Heart left ventricle (tissue), 16 donors: ENCODE results near the gene CNR2. TPM values are rescaled to one million over a fixed set of nuclear protein-coding genes. Genes with fewer than 3 reads are reported as not detected.

Experiments used
- ATAC-seq, 4 donors: fragments of 200-7000 bp; cut with Tn5 transposase; one replicate each; pipeline ENCODE4 v1.9.1; 2020 to 2022; ENCODE audit warnings: moderate library complexity in 4 of 4, mild to moderate bottlenecking in 3 of 4, moderate number of reproducible peaks in 1 of 4
- DNase-seq, 5 donors: peaks; one replicate each; pipeline ENCODE4 v3.0.0-alpha.2; 2020
- H3K27ac ChIP-seq, 12 donors: fragments of 200-600 bp; sonication (generic) in 4 of 12; one replicate each; pipeline versions ENCODE4 v1.5.0 to v1.8.0; 2016 to 2022; ENCODE audit warnings: mild to moderate bottlenecking in 2 of 12
- H3K27me3 ChIP-seq, 9 donors: fragments of 200-600 bp; sonication (generic) in 2 of 9; one replicate each; pipeline versions ENCODE4 v1.5.1 to v1.8.0; 2016 to 2022; ENCODE audit warnings: mild to moderate bottlenecking in 3 of 9
- H3K36me3 ChIP-seq, 9 donors: fragments of 200-600 bp; sonication (generic) in 2 of 9; one replicate each; pipeline versions ENCODE4 v1.5.0 to v1.8.0; 2018 to 2022; ENCODE audit warnings: mild to moderate bottlenecking in 2 of 9
- H3K4me1 ChIP-seq, 12 donors: fragments of 200-600 bp; sonication (generic) in 4 of 12; one replicate each; pipeline versions ENCODE4 v1.5.0 to v1.8.0; 2016 to 2022; ENCODE audit warnings: mild to moderate bottlenecking in 3 of 12
- H3K4me3 ChIP-seq, 12 donors: fragments of 200-600 bp; sonication (generic) in 4 of 12; one replicate each; pipeline versions ENCODE4 v1.5.0 to v1.8.0; 2017 to 2022; ENCODE audit warnings: mild to moderate bottlenecking in 9 of 12, moderate library complexity in 4 of 12
- H3K9me3 ChIP-seq, 12 donors: fragments of 200-600 bp; sonication (generic) in 4 of 12; one replicate each; pipeline versions ENCODE4 v1.5.0 to v1.8.0; 2016 to 2022; ENCODE audit warnings: mild to moderate bottlenecking in 1 of 12
- POLR2A ChIP-seq, 2 donors: fragments of 450-650 bp; IDR thresholded peaks; one replicate each; pipeline ENCODE4 v1.6.1; 2017; ENCODE audit warnings: antibody characterized with exemption in 2 of 2, mild to moderate bottlenecking in 2 of 2, moderate library complexity in 2 of 2
- WGBS, 4 donors: extraction: QIAGEN DNeasy Blood & Tissue Kit in 2 of 4; methylation state at CpG; one replicate each; pipeline versions ENCODE4 v1.1.5 to v1.1.7; 2013 to 2018; 5-methylcytosine and 5-hydroxymethylcytosine counted together
- intact Hi-C, 10 donors: fragments of 100-400 bp; cut with DNase I; formaldehyde crosslinking; loops; one replicate each; pipeline versions ENCODE4 v1.11.1 to v1.14.2; 2022
- polyA plus RNA-seq, 2 donors: library from polyadenylated mRNA; stranded (reverse); fragments of 200-250 nt; gene quantifications; one replicate each; pipeline ENCODE4 v1.2.3, GENCODE V29; 2013
- total RNA-seq, 9 donors: library from RNA; depleted of rRNA in 2 of 9; stranded (reverse); fragments of >200 nt in 2 of 9; fragmentation: NEBNext Ultra II Directional in 3 of 9; extraction: Animal tissue kit (Norgen Biotek cat#: 25700) in 3 of 9; gene quantifications; one replicate each; pipeline versions ENCODE4 v1.1.0 to v1.2.4, GENCODE V29; 2016 to 2023
- TF ChIP-seq, protein P1 (sequence below), 12 donors: fragments of 200-600 bp; sonication (generic) in 4 of 12; IDR thresholded peaks; one replicate each; pipeline versions ENCODE4 v1.5.0 to v1.8.0; 2018 to 2022; ENCODE audit warnings: antibody characterized with exemption in 12 of 12, mild to moderate bottlenecking in 5 of 12
- donor health status: ischemic (EF 13 %, LVEDD 7.1; RV severe dilation, severe dysfunction).
- donor health status: healthy with polysubstance abuse.
- donor health status: DM: no; HTN: yes; CAD: no.
- donor health status: DM: no; HTN: no; CAD: no.
- donor health status: ischemic (EF 25% LVEDD 6.9; RV normal size, moderate dysfunction).
- donor health status: ischemic (EF 25% LVEDD 5.7; RV mildly dilated, moderate dysfunction).
- donor health status: healthy.
- donor health status: DM: yes; HTN: yes; CAD: no.
- donor health status: ischemic (EF 35%, LVEDD 5.7; RV mildly dilated, moderate dysfunction).
- donor health status: nonischemic (EF 11% LVEDD 7.7; RV severe dilation, severe dysfunction).
- donor health status: DM: yes; HTN: yes; CAD: no.
- donor health status: PGD.
- donor health status: ischemic (EF 29% LVEDD 5.4; RV normal size, mild dysfunction).
- donor health status: nonischemic (EF 23%, LVEDD 6.1; RV moderate dilation, normal function).

The CNR2 gene
- total and polyA plus RNA-seq, 11 donors: 0.01 to 0.13 (median 0.09) TPM; not detected in 7

DNA sequence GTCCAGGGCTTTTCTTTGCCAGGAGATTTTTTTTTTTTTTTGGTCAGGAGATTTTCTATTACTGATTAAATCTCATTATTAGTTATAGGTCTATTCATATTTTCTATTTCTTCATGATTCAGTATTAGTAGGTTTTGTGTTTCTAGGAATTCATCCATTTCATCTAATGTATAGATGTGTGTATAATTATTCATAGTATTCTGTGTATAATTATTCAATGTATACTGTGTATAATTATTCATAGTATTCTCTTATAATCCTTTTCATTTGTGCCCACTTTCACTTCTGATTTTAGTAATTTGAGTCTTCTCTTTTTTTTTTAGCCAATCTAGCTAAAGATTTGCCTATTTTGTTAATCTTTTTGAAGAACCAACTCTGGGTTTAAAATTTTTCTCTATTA is 34.2 kb upstream of the CNR2 start:
- no peak for TF ChIP-seq POLR2A (IDR thresholded peaks at IDR 0.05)
- TF ChIP-seq, protein P1, sequence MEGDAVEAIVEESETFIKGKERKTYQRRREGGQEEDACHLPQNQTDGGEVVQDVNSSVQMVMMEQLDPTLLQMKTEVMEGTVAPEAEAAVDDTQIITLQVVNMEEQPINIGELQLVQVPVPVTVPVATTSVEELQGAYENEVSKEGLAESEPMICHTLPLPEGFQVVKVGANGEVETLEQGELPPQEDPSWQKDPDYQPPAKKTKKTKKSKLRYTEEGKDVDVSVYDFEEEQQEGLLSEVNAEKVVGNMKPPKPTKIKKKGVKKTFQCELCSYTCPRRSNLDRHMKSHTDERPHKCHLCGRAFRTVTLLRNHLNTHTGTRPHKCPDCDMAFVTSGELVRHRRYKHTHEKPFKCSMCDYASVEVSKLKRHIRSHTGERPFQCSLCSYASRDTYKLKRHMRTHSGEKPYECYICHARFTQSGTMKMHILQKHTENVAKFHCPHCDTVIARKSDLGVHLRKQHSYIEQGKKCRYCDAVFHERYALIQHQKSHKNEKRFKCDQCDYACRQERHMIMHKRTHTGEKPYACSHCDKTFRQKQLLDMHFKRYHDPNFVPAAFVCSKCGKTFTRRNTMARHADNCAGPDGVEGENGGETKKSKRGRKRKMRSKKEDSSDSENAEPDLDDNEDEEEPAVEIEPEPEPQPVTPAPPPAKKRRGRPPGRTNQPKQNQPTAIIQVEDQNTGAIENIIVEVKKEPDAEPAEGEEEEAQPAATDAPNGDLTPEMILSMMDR (IDR thresholded peaks at IDR 0.05): no peak
- no peaks in the 10 kb centered on the region for H3K36me3 ChIP-seq
- H3K27ac ChIP-seq: no peak overlapping the region
- no peaks in the 10 kb centered on the region for H3K4me1 ChIP-seq
- DNase-seq (no peak), ATAC-seq (no peak)
- no peaks in the 10 kb centered on the region for H3K27me3 ChIP-seq
- H3K9me3 ChIP-seq: peaks cover 0 to 18% (median 10%) of the 10 kb centered on the region in 12 donors
- intact Hi-C loops: no loop called here
- no peak overlapping the region for H3K4me3 ChIP-seq

DNA sequence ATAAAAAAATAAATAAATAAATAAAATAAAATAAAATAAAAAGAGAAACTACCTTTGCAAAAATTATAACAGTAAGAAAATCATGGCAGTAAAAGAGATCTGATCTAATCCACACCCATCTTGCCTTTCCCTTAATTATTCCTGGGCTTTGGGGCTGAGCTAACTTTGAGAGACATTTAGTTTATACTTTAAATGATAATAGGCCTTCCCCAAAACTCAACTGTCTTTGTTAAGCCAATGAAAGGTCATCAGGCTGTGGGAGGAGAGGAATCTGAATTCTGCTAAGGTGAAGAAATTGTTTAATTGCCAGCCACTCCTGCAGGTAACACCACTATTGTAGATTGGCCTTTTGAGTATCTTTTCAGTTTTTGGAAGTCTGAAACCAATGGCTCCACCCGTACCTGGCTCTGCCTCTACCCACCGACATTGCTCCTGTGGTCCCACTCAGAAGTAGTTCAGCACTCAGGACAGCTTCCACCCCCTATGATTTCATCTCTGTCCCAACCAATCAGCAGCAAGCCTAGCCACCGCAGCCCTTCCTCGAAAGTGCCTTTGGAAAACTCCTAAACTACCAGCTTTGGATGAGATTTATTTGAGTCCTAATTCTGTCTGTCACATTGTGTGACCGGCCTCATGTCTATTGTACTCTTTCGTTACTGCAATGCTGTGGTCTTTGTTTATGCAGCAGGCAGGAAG is 23.5 kb upstream of the CNR2 start:
- 45 to 58% (median 51%) methylated on average over 6 of the region's 6 CpGs for WGBS, 4 donors
- ATAC-seq (no peak), DNase-seq (no peak)
- Histone ChIP-seq H3K27me3 (no peaks in the 10 kb centered on the region), H3K9me3 (no peaks in the 10 kb centered on the region), H3K4me3 (no peak overlapping the region), H3K4me1 (no peaks in the 10 kb centered on the region), H3K36me3 (no peaks in the 10 kb centered on the region), H3K27ac (no peak overlapping the region)
- no peak for TF ChIP-seq POLR2A (IDR thresholded peaks at IDR 0.05)
- TF ChIP-seq, protein P1 (IDR thresholded peaks at IDR 0.05): no peak
- intact Hi-C loops: no loop called here

GRCh38 chr1:23931491-23931880 is 18.3 kb upstream of the CNR2 start:
- DNase-seq: no peak
- intact Hi-C loops: no loop called here
- Histone ChIP-seq H3K9me3 (no peaks in the 10 kb centered on the region), H3K4me1 (no peaks in the 10 kb centered on the region), H3K27ac (peak overlapping the region in 1 of 12 donors; percentile 51), H3K36me3 (no peaks in the 10 kb centered on the region), H3K4me3 (no peak overlapping the region), H3K27me3 (no peaks in the 10 kb centered on the region)
- WGBS, 4 donors: 90 to 96% (median 94%) methylated on average over 1 of the region's 1 CpG
- ATAC-seq: no peak
- TF ChIP-seq, protein P1 (IDR thresholded peaks at IDR 0.05): no peak
- no peak for TF ChIP-seq POLR2A (IDR thresholded peaks at IDR 0.05)

GRCh38 chr1:23930861-23931490 is 17.8 kb upstream of the CNR2 start:
- peak overlapping the region in 1 of 12 donors; percentile 51 for H3K27ac ChIP-seq
- DNase-seq: no peak
- intact Hi-C loops: no loop called here
- 57 to 63% (median 62%) methylated on average over 11 of the region's 11 CpGs for WGBS, 4 donors
- H3K9me3 ChIP-seq: no peaks in the 10 kb centered on the region
- H3K4me1 ChIP-seq: no peaks in the 10 kb centered on the region
- TF ChIP-seq, protein P1 (IDR thresholded peaks at IDR 0.05): no peak
- TF ChIP-seq POLR2A (IDR thresholded peaks at IDR 0.05): no peak
- H3K27me3 ChIP-seq: no peaks in the 10 kb centered on the region
- no peak overlapping the region for H3K4me3 ChIP-seq
- ATAC-seq: no peak
- no peaks in the 10 kb centered on the region for H3K36me3 ChIP-seq
